Right renal pelvis (tissue), 4 donors: ENCODE results near the gene PPIL4. TPM values are rescaled to one million over a fixed set of nuclear protein-coding genes. Genes with fewer than 3 reads are reported as not detected.

ENCODE experiments used
- DNase-seq, 4 donors: peaks; one replicate each; pipeline ENCODE4 v3.0.0-alpha.2; 2013; ENCODE audit warnings: low read depth in 4 of 4, low spot score in 3 of 4, missing footprints in 1 of 4
- polyA plus RNA-seq, 4 donors: library from polyadenylated mRNA; unstranded; fragments of 120-200 nt; gene quantifications; one replicate each; pipeline ENCODE4 v1.2.1, GENCODE V29; 2013; ENCODE audit not compliant: insufficient read length in 4 of 4

The PPIL4 gene, protein sequence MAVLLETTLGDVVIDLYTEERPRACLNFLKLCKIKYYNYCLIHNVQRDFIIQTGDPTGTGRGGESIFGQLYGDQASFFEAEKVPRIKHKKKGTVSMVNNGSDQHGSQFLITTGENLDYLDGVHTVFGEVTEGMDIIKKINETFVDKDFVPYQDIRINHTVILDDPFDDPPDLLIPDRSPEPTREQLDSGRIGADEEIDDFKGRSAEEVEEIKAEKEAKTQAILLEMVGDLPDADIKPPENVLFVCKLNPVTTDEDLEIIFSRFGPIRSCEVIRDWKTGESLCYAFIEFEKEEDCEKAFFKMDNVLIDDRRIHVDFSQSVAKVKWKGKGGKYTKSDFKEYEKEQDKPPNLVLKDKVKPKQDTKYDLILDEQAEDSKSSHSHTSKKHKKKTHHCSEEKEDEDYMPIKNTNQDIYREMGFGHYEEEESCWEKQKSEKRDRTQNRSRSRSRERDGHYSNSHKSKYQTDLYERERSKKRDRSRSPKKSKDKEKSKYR
- 10 to 100 TPM; 53.8 to 66.2 (median 63.8) TPM for polyA plus RNA-seq

DNA sequence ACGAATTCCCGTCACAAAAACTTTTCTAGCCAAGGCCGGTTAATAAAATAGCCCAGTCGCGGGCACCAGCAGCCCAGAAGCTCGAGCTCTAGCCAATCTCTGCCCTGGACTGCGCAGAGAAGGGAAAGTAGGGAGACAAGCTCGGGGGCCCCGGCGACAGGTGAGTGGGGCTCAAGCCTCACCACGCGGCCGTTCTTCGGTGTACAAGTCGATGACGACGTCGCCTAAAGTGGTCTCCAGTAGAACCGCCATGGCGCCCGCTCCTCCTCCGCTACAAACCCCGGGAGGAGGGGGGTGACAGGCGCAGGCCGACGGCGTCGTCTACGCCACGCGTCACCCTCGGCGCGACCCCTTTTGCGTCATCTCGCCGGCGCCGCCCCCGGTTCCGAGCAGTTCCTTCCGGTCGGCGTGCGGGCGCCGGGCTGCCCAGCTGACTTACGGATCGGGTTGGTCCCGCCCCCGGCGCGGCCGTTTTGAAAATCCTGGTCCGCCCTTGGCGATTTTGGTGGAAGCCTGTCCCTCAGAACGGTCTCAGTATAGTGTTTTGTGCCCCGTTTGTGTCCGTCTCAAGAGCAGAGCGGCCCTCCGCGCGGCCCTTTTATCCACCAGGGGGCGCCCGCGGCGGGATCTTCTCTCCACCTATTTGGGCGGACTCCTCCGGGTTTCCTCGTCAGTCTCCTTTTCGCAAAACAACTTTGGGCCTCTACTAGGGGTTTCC lies at the start of gene PPIL4:
Gene PPIL4, minus strand, starts transcription at position 290 of the 718 bp plus-strand sequence. Its CDS starts 38 bp downstream, at position 252.
- DNase-seq: peak; percentile 89 to 97 (median 92)

DNA sequence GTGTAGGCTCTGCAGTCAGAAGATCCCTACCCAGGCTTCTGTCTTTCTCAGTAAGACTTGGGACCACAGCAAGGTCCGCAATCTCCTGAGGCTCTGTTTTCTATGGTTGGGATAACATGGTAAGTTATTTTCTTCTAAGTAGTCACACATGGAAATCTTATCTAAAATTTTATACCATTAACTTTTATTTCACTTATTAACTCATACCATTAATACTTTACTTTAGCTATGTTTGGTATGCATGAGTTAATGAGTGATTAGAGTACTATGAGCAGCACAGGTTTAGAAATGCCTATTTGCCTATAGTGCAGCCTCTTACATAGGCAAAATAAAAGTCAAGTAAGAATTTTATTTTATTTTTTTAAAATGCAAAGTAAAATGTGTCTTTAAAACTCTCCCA lies 47.6 kb upstream of the PPIL4 start:
- DNase-seq: peak in 3 of 4 donors; percentile 10 to 34 (median 22)

DNA sequence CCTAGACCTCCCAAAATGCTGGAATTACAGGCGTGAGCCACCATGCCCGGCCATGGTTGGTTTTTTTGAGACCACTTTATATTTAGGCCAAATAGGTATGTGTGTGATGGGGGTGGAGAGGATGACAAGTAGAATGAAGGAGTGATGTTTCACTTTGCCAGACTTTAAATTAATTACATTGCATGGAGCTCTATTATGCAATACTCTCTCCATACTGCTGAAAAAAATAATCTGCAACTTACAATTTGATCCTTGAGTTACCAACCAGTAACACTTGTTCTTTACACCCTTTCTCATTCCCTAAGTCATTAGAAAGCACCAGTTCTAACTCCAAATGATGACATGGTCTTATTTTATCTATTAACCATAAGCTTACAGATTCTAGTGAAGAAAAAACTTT lies 47.1 kb upstream of the PPIL4 start:
- DNase-seq: no peak

DNA sequence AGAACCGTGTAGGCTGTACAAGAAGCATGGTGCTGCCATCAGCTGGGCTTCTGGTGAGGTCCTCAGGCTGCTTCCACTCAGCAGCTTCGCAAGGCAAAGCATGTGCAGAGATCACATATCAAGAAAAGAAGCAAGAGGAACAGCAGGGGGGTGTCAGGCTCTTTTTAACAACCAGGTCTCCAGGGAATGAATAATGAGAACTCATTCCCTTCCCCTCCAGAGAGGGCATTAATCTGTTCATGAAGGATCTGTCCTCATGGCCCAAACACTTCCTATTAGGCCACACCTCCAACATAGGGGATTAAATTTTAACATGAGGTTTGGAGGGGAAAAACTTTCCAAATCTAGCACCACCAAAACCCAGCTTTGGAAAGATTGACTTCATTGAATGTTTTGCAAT lies 40.3 kb upstream of the PPIL4 start:
- DNase-seq: no peak

DNA sequence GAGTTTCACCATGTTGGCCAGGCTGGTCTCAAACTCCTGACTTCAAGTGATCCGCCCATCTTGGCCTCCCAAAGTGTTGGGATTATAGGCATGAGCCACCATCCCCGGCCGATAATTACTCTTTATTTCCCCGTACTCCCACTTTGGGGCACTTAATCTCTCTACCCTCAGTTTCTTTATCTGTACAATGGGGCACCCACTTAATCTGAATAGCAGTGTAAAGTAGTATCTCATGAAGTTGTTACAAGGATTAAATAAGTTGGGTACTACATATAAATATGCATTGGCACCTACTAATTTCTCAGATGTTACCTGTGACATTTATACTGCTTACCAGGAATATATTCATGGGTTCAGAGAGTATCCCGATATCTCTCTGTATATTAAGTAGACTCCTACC lies 35.5 kb upstream of the PPIL4 start:
- no peak for DNase-seq

DNA sequence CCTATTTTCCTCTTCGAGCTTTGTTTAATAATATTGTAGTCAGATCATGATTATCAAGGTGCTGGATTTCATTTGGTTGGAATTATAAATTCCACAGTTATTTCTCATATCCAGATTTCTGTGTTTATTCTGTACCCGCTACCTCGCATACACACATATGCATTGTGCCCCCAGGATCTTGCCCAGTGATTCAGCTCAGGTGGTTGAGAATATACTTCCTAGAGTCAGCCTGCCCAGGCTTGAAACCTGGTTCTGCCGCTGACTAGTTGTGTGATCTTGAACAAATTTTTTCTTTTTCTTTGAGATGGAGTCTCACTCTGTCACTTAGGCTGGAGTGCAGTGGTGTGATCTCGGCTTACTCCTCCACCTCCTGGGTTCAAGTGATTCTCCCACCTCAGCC lies 35.0 kb upstream of the PPIL4 start:
- DNase-seq: no peak

DNA sequence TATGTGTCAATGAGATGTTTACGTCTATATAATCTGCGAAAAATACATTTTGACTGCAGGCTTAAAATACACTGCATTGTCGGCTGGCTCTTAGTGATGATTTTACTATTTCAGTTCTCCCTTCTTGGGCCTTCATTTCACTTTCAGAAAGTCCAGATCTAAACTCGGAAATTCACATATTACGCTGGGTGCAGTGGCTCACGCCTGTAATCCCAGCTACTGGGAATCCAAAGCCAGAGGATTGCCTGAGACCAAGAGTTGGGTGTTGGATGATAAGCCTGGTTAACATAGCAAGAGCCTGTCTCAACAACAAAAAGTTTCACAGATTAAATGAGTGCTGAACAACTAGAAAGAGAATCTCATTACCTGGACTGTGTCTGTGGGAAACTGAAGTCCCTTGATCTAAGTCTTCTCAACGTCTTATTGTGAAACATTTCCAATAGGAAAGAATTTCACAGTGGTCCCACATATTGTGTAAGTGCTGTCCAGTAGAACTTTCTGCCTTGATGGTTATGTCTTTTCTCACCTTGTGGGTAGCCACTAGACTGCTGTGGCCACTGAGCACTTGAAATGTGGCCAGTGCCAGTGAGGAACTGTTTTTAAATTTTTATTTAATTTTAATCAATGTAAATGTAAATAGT lies 22.2 kb upstream of the PPIL4 start:
- no peak for DNase-seq

DNA sequence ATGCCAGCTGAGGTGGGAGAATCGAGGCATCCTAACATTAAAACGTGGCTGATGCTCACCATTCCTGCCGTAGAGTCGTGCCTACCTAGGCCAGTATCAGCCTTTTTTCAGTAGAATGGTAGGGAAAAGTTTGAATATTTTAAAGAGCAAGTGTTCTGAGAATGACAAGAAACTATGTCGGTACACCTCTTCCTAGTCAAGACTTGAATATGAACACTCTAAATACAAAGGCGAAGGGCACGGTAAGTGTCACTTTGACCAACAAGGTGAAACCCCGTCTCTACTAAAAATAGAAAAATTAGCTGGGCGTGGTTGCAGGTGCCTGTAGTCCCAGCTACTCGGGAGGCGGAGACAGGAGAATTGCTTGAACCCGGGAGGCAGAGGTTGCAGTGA lies 21.3 kb upstream of the PPIL4 start:
- DNase-seq: no peak

DNA sequence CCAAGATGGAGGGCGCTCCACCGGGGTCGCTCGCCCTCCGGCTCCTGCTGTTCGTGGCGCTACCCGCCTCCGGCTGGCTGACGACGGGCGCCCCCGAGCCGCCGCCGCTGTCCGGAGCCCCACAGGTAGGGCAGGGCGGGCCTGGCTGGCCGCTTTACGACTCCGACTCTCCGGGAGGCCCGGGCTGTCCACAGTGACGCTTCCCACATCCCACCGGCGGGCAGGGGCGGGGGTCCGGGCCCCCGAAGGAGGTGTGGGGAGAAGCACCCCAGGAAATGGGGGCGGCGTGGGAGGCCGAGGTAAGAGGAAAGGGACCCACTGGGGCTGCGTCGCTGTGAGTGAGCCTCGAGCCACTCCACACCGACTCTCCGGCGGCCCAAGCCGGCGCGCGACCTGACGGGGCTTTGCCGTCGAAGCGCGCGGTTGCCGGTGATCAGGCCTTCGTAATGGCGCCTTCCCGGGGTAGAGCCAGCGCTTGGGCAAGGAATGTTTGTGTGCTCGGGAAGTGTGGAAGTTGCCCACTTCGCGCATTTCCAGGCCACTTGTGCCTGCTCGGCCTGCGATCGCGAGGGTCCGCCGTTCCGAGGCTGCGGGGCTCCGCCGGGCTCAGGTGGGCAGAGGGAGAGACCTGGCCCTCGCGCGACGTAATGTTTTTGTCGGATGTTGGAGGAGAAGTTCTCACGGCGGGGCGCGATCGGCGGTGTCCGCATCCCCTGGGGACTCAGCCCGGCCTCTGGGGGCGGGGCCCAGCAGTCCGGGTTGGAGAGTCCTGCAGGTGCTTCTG lies 20.8 kb upstream of the PPIL4 start:
- DNase-seq: peak in 2 of 4 donors; percentile 28 to 62

DNA sequence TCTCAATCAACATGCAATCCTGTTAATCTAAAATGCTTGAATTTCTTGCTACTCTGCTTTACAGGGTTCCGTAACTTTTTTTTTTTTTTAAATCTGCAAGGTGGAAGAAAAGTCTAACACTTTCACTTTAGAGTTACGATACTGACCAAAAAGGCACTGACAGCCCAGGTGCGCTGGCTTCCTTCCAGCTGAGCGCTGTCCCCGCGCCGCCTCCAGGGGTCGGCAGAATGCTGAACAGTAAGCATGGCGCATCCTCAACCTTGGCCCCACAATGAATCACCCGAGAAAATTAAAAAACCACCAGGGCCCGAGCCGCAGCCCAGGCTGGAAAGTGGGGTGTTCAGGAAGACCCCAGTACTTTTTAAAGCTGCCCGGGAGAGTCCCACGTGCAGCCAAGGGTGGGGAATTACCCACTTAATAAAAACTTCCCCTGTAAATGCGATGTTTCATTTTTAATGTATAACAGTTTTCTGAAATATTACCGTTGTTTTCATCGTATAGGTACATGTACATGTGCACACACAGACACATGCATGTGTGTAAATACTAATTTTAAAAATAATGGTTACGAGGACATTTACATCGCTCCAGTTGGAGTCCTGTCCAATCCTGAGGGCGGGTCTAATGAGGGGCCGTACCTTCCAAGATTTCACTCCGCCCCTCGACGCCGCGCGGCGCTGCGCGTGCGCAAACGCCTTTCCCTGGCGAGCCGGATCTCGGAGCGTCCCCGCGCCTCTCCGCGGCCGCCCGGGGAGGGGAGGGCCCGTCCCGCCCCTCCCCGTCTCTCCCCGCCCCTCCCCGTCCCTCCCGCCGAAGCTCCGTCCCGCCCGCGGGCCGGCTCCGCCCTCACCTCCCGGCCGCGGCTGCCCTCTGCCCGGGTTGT lies 19.9 kb upstream of the PPIL4 start, which contains the start of gene GINM1:
Gene GINM1, plus strand, starts transcription at position 849 of the 883 bp plus-strand sequence. CDS start 40 bp downstream, outside the sequence.
- DNase-seq: peak; percentile 92 to 94 (median 93)

DNA sequence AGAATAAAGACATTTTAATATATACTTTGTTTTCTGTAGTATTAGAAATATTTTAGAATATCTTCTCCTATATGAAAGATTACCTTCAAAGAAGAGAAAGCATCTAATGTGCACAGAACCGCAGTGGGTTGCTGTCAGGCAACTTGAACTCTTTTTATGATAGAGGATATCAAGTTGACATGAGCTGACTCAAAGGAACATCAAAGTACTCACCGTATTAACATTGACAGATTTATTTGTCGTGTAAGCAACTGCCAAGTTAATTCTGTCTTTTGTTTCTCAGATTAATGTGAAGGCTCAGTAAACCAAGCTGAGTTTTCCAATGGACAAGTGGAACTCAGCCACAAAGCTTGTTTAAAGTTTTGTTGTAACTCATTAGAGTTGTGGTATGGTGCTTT lies 18.1 kb upstream of the PPIL4 start:
- DNase-seq: no peak

DNA sequence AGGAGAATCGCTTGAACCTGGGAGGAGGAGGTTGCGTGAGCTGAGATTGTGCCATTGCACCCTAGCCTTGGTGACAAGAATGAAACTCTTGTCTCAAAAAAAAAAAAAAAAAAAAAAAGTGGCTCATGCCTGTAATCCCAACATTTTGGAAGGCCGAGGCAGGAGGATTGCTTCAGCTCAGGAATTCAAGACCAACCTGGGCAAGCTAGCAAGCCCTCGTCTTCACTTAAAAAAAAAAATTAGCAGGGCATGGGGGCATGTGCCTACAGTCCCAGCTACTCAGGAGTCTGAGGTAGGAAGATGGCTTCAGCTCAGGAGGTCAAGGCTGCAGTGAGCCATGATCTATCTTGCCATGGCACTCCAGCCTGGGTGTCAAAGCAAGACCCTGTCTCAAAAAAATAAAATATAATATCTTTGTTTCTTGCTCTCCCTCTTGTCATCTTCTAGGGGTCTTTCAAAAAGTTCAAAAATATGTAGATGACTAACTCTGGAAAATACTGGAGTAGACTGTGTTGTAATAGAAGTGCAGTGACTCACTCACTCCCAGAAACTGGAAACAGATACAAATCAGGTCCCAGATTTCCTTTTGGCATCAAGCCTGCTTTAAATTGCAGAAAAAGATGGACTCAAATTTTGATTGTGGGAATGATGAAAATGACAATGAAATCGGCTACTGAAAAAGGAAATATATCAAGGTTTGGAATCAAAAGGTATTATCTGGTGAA lies 17.5 kb upstream of the PPIL4 start:
- DNase-seq: no peak

DNA sequence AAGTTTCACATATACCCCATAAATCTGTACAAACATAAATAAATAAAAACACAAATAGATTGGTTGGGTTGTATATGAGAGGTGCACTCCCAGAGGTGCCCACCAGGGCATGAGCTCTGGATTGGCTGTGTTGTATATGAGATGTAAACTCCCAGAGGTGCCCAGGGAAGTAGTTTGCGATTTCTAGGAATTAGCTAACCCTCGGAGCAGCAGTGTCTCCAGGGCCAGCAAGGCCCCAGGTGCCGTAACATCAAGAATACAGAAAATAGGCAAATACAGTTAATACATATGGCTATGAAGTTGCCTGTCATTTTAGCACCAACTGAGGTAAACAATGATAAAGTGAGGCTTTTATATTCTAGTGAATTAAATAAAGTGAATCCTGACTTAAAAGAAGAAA lies 14.9 kb upstream of the PPIL4 start:
- no peak for DNase-seq

DNA sequence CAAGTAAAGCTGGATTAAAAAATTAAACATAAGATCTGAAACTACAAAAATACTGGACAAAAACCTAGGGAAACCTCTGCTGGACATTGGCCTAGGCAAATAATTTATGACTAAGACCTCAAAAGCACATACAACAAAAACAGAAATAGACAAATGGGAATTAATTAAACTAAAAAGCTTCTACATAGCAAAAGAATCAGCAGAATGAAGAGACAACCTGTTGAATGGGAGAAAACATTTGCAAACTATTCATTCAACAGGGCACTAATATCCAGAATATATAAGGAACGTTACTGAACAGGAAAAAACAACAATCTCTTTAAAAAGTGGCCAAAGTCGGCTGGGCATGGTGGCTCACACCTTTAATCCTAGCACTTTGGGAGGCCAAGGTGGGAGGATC lies 13.5 kb upstream of the PPIL4 start:
- DNase-seq: no peak

DNA sequence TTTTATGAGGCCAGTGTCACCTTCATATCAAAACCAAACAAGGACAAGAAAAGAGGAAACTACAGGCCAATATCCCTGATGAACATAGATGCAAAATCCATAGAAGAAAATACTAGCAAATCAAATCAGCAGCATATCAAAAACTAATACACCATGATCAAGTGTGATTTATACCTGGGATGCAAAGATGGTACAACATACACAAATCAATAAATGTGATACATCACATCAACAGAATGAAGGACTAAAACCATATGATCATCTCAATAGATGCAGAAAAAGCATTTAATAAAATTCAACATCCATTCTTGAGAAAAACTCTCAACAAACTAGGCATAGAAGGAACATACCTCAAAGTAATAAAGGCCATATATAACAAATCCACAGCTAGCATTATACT lies 12.2 kb upstream of the PPIL4 start:
- no peak for DNase-seq

DNA sequence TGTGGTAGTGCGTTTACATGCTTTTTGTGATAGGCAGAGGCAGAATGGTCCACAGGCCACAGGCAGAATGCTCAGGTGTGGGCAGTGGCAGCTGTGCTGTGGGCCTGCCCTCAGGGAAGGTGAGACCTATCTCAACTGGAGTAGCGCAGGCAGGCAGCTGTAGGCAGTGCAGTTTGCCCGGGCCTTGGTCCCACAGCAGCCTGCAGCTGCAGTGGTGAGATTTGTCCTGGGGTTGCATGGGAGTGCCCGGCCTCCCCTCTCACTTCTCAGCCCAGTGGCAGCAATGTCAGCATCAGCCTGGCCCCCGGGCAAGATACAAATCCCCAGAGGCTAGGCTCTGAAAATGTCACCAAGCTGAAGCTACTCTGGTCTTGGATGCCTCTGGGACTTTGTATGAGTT lies 6.1 kb upstream of the PPIL4 start:
- DNase-seq: no peak

DNA sequence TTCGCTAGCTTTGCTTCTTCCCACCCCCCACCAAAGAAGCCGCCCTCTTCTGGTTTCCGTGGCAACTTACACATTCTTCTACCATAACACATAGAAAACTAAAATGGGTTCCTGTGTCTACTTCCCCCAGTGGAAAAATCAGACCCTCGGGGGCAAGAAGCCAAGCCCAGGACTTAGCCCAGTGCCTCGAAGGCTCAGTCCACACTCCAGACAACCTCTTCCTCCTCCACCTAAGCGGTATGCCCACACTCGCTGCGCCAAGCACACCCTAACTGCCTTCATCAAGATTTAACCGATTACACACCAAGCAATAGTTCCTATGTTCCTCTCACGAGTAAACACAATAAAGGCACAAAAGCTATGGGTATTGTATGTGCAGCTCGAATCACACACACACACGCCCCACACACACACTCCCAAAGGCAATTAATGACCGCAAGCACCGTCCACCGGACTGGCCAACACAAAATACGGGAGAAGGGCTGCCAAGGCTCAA lies 537 bp downstream of the PPIL4 start:
- DNase-seq: peak in 3 of 4 donors; percentile 27 to 51 (median 41)

DNA sequence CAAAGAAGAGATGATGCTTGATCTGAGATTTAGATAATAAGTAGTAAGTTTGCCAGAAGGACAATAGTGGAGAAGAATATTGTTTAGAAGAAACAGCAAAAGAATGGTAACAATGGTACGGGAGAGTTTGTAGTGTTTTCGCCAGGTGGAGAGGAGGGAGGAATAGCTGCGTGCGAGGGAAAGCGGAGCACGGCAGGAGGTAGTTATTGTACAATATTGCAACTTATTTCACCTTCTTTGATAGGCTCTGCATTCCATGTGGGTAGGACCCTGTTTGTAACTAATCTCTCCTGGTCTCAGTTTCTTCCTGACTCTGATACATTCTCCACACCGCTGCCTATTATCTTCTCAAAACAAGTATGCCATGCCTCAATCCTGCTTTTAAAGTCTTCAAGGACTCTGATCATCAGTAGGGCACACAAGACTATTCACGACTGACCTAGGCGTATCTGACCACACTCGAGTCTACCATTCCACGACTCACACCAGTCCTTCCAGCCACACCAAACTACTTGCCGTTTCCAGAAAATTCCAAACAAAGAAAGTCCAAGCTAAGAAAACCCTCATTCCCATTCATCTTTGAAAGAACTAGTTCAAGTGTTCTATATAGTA lies 1.1 kb downstream of the PPIL4 start:
- no peak for DNase-seq
